Omental fat pad (tissue), 4 donors: ENCODE data around the gene HOXC13. TPM values are rescaled to one million over a fixed set of nuclear protein-coding genes. Genes with fewer than 3 reads are reported as not detected.

Experiments
- ATAC-seq: fragments of 150-250 bp; one replicate; pipeline ENCODE4 v1.9.1; 2016; ENCODE audit warnings: mild to moderate bottlenecking, moderate library complexity; ENCODE audit not compliant: low FRiP score
- DNase-seq: peaks from one replicate; pipeline ENCODE4 v3.0.0-alpha.2; 2019; ENCODE audit warnings: low spot score
- CTCF ChIP-seq, 3 donors: fragments of 450-650 bp; IDR thresholded peaks; one replicate each; pipeline ENCODE4 v1.5.1; 2016 to 2017; ENCODE audit warnings: antibody characterized with exemption in 3 of 3, mild to moderate bottlenecking in 3 of 3, moderate library complexity in 2 of 3
- total RNA-seq, 4 donors: library from RNA; depleted of rRNA; stranded (reverse); fragments of >200 nt; gene quantifications; one replicate each; pipeline ENCODE4 v1.1.0, GENCODE V29; 2016

Gene HOXC13
- total RNA-seq, 4 donors from 2014 or later, result not detected

- TF ChIP-seq CTCF (IDR thresholded peaks at IDR 0.05), result no peak
- ATAC-seq, result no peak
- DNase-seq, result no peak
These were observed 10.3 kb downstream of the HOXC13 start for GRCh38 chr12:53948650-53949593.

GRCh38 chr12:53949631-53950436 lies 11.2 kb downstream of the HOXC13 start:
- no peak for ATAC-seq
- no peak for DNase-seq
- no peak for TF ChIP-seq CTCF (IDR thresholded peaks at IDR 0.05)

GRCh38 chr12:53950437-53950773 lies 11.8 kb downstream of the HOXC13 start:
- no peak for DNase-seq
- no peak for TF ChIP-seq CTCF (IDR thresholded peaks at IDR 0.05)
- ATAC-seq, result no peak

GRCh38 chr12:53950789-53951576 lies 12.4 kb downstream of the HOXC13 start:
- ATAC-seq (no peak), DNase-seq (no peak)
- TF ChIP-seq CTCF (IDR thresholded peaks at IDR 0.05), result no peak

- DNase-seq (no peak), ATAC-seq (no peak)
- TF ChIP-seq CTCF (IDR thresholded peaks at IDR 0.05), result no peak
These were observed 13.1 kb downstream of the HOXC13 start for GRCh38 chr12:53951577-53952334.

- no peak for TF ChIP-seq CTCF (IDR thresholded peaks at IDR 0.05)
- ATAC-seq, result no peak
- DNase-seq, result no peak
These were observed 13.7 kb downstream of the HOXC13 start for GRCh38 chr12:53952335-53952694.
